DMS53 treated with DMSO at 0.1 percent for 48 hours (cell line): ENCODE data around the gene SLC5A2.
"Not testable (repeated sequence)": the region's sequence is repeated elsewhere in the genome, so short reads cannot be mapped to it uniquely, and the experiment has no call there.

ENCODE experiments used
- DNase-seq: peaks from one replicate; lab custom pipeline; 2025; ENCODE audit not compliant: unreplicated experiment; lab: John Stamatoyannopoulos, UW

SLC5A2 gene

DNA sequence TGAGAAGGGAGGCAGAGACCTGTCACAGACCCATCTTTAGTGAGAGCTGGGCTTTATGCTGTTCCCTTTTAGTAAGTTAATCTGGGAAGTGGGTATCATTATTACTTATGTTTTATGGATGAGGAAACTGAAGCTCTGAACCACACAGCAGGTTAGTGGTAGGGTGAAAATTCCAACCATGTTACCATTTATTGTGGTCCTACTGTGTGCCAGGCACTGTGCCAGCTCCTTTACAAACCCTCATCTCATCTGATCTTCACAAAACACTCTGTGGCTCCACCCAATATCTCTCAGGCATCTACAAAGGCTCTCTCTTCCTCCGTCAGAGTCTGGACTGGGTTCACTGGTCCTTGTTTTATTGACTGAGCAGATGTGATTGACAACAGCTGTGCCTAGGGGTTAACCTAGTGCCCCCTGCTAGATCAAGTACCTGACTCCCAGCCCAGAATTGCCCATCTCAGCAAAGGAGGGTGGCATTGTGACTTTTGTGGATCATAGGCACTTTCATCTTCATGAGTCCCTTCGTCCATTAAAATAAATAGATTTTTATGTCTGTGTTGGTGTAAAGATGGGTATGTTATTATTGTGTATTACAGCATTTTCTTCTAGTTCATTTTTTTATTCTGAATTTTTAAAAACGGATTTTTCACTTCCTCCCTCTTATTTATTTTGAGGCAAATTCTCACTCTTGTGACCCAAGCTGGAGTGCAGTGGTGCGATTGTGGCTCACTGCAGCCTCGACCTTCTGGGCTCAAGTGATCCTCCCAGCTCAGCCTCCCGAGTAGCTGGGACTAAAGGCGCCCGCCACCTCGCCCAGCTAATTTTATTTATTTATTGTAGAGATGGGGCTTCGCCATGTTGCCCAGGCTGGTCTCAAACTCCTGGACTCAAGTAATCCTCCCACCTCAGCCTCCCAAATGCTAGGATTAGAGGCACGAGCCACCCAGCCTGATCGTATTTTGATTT, 7.9 kb upstream of the SLC5A2 start:
- DNase-seq = no peak

GRCh38 chr16:31475946-31476302, 7.0 kb upstream of the SLC5A2 start:
- DNase-seq = no peak

GRCh38 chr16:31476303-31477219, 6.4 kb upstream of the SLC5A2 start:
- peak; percentile 48 for DNase-seq

DNA sequence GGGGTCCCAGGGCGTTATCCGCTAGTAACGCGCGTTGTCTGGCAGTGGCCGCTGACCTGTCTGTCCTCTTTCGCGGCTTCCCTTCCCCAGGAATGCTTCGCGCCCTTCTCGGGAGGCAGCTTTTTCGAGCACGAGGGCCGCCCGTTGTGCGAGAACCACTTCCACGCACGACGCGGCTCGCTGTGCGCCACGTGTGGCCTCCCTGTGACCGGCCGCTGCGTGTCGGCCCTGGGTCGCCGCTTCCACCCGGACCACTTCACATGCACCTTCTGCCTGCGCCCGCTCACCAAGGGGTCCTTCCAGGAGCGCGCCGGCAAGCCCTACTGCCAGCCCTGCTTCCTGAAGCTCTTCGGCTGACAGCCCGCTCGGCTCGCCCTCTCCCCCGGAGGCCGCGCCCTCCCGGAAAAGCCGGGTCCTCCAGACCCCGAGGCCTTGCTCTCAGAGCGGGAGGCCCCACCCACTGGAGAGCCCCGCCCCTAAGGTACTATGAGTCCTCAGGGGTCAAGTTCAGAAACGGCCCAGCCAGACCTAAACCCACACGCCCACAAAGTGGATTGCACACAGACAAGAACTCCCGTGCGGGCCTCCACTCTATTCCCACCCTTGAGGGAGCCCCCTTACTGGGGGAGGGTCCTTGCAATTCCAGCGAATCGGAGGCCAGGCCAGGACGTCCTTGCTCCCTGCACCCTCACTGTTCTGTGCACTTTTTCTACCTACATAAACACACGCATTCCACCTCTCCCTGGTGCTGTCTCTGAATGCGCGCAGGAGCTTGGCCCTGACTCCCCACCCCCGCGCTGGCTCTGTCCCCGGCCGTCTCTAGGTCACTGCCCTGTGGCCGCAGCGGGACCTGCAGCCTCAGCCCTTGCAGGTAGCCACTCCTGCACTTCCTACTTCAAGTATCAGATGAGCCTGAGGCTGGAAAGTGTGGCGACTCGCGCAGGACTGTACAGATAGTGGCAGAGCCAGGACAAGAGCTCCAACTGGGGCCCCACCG, 5.4 kb upstream of the SLC5A2 start:
- peak; percentile 54 for DNase-seq

DNA sequence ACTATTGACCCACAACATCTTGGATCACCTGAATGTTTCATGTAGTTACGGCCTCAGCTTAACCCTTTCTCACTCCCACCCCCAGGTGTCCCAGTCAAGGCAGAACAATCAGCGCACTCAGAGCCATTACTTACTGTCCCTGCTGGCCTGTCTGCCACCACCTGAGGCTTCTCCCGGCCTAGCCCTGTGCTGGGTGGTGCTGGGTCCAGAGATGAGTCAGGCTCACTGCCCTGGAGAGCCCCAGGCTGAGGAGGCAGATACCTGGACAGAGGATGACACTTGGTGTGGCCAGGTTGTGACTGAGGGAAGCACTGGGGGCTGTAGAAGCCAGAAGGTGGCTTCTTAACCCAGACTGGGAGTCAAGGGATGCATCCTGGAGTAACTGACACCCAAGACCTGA, 4.0 kb upstream of the SLC5A2 start:
- DNase-seq = no peak

DNA sequence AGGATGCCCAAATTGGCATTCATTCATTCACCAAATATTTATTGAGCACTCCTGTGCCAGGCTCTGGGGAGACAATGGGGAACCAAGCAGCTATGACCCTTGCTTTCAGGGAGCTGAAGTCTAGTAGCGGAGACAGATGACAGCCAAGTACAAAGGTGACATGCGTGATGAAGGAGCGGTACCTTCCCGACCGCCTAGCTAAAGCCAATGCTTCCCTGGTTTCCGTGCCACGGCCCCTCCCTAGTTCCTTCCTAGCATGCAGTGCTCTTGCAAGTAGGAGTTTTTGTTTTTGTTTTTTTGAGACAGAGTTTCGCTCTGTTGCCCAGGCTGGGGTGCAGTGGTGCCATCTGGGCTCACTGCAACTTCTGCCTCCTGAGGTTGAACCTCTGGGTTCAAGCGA, 3.2 kb upstream of the SLC5A2 start:
- DNase-seq = no peak

GRCh38 chr16:31480851-31481536, 1.9 kb upstream of the SLC5A2 start:
- no peak for DNase-seq

DNA sequence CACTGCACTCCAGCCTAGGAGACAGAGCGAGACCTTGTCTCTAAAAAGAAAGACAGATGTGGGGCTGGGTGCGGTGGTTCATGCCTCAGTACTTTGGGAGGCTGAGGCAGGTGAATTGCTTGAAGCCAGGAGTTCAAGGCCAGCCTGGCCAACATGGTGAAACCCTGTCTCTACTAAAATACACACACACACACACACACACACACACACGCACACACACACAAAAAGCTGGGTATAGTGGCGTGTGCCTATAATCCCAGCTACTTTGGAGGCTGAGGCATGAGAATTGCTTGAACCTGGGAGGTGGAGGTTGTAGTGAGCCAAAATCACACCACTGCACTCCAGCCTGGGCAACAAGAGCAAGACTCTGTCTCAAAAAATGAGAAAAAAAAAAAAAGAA, 1.1 kb downstream of the SLC5A2 start:
- DNase-seq = not testable (repeated sequence)

- no peak for DNase-seq
Measured at GRCh38 chr16:31484491-31485171, 1.7 kb downstream of the SLC5A2 start.

GRCh38 chr16:31485571-31485970, 2.6 kb downstream of the SLC5A2 start:
- DNase-seq = no peak

DNA sequence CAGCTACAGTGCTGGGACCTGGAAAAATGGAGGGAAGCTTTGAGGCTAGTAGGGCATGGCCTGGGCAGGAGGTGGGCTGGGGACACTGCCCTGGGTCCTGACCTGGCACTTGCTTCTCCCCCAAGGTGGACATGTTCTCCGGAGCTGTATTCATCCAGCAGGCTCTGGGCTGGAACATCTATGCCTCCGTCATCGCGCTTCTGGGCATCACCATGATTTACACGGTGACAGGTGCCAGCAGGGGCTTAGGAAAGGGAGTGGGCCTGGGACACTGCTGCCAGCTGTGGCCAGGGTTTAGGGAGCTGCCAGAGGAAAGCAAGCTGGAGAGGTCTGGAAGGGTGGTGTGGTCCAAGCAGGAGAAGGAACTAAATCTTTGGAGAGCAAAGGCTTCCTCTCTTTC, 3.1 kb downstream of the SLC5A2 start:
- no peak for DNase-seq

DNA sequence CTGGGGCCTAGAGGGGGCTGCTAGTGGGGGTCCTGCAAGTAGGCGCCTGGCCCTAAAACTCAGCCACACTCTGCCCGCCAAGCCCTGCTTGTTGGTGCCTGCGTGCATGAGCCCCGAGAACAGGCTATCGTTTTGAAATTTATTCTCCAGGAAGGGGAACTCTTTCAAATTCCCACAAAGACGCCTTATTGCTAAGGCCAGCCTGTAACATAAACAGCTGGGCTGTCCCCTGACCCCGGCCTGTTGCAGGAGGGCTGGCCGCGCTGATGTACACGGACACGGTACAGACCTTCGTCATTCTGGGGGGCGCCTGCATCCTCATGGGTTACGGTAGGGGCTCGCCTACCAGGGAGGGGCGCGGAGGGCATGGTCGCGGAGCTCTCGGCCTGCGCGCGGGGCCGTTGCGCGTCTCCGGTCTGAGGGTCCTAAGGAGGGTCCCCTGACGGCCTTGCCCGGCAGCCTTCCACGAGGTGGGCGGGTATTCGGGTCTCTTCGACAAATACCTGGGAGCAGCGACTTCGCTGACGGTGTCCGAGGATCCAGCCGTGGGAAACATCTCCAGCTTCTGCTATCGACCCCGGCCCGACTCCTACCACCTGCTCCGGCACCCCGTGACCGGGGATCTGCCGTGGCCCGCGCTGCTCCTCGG, 4.3 kb downstream of the SLC5A2 start:
- no peak for DNase-seq

- DNase-seq = peak; percentile 25
Measured at GRCh38 chr16:31487720-31488467, 5.0 kb downstream of the SLC5A2 start.

DNA sequence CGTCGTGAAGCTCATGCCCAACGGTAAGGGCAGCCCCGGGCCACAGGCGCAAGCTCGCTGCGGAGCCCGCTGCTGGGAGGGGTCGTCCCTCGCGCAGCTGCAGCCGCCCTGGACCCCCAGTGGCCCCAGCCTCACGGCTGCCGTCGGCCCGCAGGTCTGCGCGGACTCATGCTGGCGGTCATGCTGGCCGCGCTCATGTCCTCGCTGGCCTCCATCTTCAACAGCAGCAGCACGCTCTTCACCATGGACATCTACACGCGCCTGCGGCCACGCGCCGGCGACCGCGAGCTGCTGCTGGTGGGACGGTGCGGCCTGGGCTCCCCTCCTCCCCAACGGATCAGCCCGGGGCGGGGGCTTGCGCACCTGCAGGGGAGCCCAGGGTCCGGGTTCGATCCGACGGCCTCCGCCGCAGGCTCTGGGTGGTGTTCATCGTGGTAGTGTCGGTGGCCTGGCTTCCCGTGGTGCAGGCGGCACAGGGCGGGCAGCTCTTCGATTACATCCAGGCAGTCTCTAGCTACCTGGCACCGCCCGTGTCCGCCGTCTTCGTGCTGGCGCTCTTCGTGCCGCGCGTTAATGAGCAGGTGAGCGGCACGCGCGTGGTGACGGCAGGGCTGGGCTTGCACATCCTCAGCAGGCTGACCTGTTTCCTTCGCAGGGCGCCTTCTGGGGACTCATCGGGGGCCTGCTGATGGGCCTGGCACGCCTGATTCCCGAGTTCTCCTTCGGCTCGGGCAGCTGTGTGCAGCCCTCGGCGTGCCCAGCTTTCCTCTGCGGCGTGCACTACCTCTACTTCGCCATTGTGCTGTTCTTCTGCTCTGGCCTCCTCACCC, 5.8 kb downstream of the SLC5A2 start:
- DNase-seq = no peak

GRCh38 chr16:31489298-31489564, 6.3 kb downstream of the SLC5A2 start:
- DNase-seq = no peak

DNA sequence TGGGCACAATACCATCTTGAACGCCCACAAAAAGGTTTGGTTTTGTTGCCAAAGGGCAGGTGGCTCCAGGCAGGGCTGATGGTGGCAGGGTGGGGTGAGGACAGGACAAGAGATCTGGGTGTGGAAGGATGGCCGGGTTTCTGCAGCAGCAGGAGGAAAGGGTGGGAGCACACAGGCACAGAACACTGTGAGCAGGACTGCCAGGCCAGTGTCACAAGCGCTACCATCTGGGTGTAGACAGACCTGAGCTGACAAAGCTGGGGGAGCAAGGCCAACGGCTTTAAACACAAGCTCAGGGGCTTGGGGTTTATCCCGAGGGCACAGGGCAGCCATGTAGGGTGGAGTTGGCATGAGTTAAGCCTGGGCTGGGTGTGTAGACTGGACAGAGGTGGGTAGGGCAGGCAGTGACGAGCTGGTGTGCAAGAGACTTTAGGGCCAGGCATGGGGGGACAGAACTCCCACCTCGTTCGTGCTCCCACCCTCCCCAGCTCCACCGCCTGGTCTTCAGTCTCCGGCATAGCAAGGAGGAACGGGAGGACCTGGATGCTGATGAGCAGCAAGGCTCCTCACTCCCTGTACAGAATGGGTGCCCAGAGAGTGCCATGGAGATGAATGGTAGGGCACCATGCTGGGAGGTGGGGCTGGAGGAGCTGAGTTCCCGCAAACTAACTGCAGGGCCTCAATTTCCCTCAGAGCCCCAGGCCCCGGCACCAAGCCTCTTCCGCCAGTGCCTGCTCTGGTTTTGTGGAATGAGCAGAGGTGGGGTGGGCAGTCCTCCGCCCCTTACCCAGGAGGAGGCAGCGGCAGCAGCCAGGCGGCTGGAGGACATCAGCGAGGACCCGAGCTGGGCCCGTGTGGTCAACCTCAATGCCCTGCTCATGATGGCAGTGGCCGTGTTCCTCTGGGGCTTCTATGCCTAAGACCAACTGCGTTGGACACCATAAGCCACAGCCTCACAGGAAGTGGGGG, 7.0 kb downstream of the SLC5A2 start:
- no peak for DNase-seq
